Measurements from ENCODE around the gene GLIS2.

Gene GLIS2

DNA sequence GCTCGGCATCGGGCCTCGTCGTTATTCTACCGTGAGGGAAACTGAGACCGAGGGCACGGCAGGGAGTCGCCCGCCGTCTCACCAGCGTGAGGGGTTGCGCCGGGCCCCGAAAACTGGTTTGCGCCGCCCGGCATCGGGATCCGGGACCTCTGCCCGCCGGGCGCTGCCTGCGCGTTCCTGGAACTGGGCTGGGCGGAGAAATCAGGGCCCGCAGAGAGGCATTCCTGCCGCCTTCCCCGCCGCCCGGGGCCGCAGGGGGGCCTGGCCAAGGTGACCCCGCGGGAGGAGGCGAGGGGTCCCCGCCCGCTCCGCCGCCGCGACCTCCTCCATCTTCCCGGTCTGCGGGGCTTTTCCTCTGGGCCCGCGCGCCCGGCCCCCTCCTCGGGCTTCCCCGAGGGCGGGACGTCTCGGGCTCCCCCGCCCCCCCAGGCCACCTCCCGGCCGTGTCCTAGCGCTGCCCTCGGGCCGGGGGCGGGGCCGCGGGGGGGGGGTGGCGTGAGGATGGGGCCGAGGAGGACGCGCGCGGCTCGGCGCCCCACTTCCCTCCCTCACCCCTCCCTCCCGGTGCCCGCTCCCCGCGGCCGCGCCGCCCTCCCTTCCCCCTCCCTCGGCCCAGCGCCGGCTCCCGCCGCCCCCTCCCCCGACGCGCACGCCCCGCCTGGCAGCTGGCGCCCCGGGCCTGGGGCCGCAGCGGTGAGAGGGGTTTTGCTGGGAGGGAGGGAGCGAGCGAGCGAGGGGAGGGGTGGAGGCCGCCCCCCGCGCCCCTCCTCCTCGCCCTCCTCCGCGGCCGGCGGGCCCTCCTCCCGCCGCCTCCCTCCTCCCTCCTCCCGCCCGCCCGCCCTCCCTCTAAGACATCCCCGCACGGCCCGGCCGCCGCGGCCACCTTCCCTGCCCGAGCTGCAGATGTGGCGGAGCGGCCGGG is at the start of gene GLIS2:
Gene GLIS2 (plus strand): TSS at position 882 of the 922 bp plus-strand sequence. CDS start 16,214 bp downstream, outside the sequence.
- DNase-seq (ENCODE audit: low spot score): peak; percentile 93

GRCh38 chr16:4266372-4266771 is 49.5 kb upstream of the GLIS2 start:
- peak; percentile 40 for DNase-seq (ENCODE audit: low spot score)

GRCh38 chr16:4270091-4270490 is 45.8 kb upstream of the GLIS2 start:
- peak; percentile 1 for DNase-seq (ENCODE audit: low spot score)

DNA sequence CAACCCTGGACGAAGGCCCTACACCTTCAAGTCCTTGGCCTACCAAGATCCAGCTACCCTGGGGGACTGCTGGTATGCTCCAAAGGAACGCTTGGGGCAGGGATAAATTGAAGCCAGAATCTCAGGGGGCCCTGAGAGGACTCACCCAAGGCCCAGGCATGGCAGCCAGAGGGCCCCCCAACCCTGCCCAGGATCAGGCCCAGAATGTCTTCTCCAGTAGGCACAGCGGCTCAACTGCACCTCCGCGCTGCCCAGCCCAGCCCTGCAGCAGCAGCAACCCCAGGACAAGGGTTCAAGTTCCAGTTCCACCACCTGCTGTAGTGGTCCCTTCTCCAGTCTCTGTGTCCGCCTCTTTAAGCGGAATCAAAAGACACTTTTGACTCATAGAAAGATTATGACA is 45.3 kb upstream of the GLIS2 start:
- DNase-seq (ENCODE audit: low spot score): peak; percentile 1

GRCh38 chr16:4271176-4272113 is 44.4 kb upstream of the GLIS2 start:
- peak; percentile 95 for DNase-seq (ENCODE audit: low spot score)

GRCh38 chr16:4272114-4272956 is 43.5 kb upstream of the GLIS2 start:
- DNase-seq (ENCODE audit: low spot score): peak; percentile 57

DNA sequence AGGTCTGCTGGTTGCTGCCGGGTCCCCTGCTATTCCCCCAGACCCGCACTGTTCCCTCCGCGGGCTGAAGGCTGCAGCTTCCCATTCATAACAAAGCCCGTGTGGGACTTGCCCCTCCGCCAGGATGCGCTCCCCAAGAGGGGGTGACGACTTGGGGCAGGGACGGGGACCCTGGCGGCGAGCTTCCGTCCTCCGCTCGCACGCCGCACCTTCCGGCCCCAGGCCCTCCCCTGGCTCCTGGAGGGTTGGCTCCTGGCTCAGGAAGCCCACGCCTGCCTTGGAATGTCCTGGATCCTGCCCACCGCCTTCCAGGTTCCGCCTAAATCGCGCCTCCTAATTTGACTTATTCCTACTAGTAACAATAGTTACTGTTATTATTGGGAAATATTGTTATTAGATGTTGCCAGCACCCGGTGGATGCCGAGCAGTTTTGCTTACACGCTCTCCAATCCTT is 42.0 kb upstream of the GLIS2 start:
- peak; percentile 48 for DNase-seq (ENCODE audit: low spot score)

DNA sequence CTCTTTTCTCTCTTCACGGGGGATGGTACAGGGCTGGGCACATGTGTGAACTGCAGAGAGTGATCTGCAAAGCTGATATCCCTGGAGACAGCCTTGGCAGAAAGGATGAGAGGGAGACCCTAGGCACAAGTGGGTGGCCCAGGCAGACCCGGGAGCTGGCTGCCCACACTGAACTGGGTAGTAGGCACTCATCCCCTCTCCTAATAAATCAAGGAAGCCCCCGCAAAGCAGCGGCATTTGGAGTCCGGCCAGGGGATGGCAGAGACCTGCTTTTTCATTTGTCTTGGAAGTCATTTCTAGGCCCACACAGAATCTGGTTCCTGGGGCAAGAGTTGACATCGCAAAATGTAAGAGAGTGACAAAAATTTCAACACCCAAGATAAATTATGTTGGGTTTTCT is 40.0 kb upstream of the GLIS2 start:
- DNase-seq (ENCODE audit: low spot score): peak; percentile 0

DNA sequence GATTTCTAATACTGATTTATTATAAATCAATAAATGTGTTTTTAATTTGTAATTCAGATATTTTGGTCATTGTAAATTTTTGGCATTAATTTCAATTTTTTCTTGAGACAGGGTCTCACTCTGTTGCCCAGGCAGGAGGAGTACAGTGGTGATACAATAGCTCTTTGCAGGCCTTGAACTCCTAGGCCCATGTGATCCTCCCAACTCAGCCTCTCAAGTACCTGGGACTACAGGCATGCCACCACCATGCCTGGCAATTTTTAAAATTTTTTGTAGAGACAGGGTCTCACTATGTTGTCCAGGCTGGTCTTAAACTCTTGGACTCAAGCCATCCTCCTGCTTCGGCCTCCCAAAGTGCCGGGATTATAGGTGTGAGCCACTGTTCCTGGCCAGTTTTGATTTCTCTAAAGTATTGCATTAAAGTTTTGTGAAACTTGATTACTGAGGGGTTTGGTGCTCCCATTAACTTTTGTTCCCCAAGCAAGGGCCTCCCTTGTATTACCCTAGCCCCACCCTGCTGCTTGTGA is 37.8 kb upstream of the GLIS2 start:
- no peak for DNase-seq (ENCODE audit: low spot score)

DNA sequence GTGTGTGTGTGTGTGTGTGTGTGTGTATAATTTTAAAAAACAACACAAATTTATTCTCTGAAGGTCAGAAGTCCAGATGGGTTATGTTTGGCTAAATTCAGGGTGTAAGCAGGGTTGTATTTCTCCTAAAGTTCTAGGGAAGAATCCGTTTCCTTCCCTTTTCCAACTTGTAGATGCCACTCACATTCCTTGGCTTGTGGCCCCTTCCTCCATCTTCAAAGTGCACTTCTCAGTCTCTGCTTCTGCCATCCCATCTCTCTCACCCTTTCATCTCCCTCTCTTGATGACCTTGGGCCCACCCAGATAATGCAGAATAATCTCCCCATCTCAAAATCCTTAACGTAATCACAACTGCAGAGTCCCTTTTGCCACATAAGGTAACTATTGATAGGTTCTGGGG is 35.2 kb upstream of the GLIS2 start:
- DNase-seq (ENCODE audit: low spot score): no peak

DNA sequence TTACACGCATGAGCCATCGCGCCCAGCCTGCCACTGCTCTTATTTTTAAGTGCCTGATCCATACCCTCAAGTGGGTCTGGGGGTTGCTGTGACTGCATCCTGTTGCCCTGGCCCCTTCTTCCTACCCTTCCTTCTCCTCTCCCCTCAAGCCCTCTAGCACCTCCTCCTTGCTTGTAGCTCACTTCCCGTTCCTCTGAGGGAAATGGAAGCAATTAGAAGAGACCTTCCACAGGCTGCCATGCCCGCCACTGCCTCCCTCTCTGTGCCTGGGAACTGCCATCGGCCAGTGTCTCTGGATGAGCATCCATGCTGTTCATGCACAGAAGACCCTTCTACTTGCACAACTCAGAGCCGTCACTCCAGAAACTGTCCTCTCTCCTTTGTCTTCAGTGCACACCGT is 32.4 kb upstream of the GLIS2 start:
- DNase-seq (ENCODE audit: low spot score): no peak

- no peak for DNase-seq (ENCODE audit: low spot score)
These were observed 31.9 kb upstream of the GLIS2 start for GRCh38 chr16:4283939-4284338.

DNA sequence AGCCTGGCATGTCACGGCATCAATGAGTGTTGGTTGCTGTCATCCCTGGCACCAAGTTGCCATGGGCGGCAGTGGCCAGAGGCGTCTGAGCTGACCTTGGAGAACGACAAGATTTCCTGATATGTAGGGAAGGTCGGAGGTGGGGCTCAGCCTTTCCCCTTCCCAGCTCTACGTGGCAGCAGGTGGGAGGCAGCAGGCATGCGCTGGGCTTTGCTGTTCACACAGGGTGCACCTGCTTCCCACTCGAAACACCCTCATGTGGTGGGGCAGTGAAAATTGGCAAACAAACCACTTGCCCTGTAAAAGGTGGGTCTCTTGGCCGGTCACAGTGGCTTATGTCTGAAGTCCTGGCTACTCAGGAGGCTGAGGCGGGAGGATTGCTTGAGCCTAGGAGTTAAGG is 30.7 kb upstream of the GLIS2 start:
- no peak for DNase-seq (ENCODE audit: low spot score)

DNA sequence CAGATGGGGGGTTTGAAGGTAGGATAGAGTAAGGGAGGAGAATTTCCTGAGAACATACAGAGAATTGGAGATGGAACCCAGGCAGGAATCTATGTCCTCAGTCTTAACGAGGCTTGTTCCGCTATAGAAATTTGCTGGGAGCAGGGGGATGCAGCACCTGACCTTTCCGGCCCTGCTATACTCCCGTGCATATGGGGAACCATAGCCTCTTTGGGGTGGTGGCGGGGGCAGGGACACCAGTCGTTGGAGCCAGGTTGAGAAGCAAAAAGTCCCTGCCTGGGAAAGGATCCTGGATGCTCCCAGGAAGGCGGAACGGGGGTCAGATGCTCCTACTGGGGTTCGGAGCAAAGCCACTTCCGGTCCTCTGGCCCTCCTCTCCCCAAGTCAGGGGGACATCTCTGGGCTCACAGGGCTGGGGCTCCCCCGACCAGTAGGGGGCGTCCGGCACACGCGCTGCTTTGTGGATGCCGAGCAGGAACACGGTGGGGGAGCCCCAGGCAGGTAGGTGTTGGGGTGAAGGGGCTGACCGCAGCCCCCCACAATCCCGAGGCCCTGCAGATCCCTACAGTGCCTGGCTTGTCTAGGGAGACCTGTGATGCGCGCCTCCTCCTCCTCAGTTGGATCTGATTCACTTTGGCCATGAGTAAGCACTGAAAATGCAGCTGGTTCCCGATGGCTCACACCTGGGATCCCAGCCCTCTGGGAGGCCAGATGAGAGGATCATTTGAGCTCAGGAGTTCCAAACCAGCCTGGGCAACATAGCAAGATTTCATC is 27.5 kb upstream of the GLIS2 start:
- DNase-seq (ENCODE audit: low spot score): peak; percentile 75

DNA sequence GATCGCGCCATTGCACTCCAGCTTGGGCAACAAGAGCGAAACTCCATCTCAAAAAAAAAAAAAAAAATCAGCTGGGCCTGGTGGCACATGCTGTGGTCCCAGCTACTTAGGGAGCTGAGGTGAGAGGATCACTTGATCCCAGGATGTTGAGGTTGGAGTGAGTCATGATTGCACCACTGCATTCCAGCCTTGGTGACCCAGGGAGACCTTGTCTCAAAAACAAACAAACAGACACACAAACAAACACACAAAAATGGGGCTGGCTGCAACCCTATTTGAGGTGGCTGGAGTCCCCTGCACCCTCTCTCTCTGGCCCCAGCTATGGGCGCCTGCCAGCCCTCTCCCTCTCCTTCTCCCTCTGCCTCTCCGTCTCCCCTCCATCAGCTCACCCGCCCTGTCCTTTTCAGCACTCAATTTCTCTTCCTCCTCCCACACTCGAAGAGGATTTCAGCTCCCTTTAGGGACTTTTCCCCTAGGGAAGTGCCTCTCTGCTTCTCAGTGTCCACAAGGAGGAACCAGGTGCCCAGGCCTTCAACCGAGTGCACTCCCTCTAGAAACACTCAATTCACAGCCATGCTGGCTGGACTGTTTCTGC is 25.5 kb upstream of the GLIS2 start:
- DNase-seq (ENCODE audit: low spot score): peak; percentile 43

- DNase-seq (ENCODE audit: low spot score): no peak
These were observed 24.2 kb upstream of the GLIS2 start for GRCh38 chr16:4291699-4292098.

DNA sequence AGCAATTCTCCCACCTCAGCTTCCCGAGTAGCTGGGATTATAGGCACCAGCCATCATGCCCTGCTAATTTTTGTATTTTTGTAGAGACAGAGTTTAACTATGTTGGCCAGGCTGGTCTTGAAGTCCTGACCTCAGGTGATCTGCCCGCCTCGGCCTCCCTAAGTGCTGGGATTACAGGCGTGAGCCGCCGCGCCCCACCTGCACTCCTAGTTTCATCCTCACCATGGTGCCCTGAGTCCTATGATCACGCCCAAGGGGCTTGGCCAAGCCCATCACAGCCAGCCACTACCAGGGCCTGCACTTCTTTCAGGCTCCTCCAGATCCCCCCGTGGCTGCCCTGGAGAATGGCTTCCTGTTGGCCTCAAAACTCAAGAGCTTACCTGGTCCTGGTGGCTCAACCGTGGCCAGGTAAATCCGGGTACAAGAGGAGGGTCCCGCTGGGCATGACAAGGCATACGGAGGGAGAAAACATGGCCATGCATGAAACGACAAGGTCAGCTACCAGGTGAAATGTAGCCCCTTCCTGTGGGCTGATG is 22.6 kb upstream of the GLIS2 start:
- DNase-seq (ENCODE audit: low spot score): no peak

DNA sequence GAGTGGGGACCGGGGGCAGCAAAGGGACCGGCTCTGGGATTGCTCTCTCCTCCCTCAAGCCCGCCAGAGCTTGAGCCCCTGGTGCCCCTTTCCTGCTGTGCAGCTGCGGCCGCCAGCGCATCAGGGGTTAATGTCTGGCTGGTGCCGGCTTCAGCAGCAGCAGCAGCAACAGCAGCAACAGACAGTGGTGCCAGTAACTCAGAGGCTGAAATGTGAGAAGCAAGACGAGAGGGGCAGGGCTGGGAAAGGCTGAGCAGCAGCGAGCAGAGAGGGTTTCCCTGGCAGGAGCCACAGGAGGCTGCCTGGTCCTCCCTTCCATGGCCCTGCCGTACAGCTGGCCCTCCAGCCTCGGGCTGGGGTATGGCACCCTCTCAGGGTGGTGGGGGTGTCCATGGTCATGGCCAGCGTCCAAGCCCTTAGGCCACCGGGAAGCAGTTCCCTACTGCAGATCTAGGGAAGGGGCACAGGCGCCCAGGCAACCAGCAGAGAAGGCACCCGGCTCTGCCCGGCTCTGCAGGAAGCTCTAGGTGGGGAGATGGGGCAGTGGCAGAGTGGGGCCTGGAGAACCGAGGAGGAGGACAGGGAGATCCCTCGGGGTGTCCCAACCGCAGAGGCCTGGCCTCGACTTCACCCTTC is 21.9 kb upstream of the GLIS2 start:
- peak; percentile 83 for DNase-seq (ENCODE audit: low spot score)

GRCh38 chr16:4295581-4295980 is 20.3 kb upstream of the GLIS2 start:
- no peak for DNase-seq (ENCODE audit: low spot score)
